Stimulated activated naive B cell treated with anti-CD40 and anti-IgM and Interleukin-4, amounts not matched to agents 10 μg/mL and 1 μg/mL and 100 μg/mL, for 72 hours (primary cell): ENCODE results near the gene MADCAM1.

ENCODE experiments used
- ATAC-seq, 2 donors: fragments of 150-1000 bp; cut with Tn5 transposase; replicated peaks; 2 replicates each; pipeline ENCODE4 v1.10.0; 2021; ENCODE audit warnings: moderate library complexity in 1 of 2
- DNase-seq: peaks from one replicate; pipeline ENCODE4 v3.0.0; 2021
- H3K27ac Mint-ChIP-seq: one replicate; pipeline ENCODE4 v1.8.0; 2022; ENCODE audit warnings: mild to moderate bottlenecking, mixed read lengths
- H3K27me3 Mint-ChIP-seq, 2 donors: one replicate each; pipeline ENCODE4 v1.8.0; 2022; ENCODE audit warnings: mixed read lengths in 2 of 2
- H3K36me3 Mint-ChIP-seq, 2 donors: one replicate each; pipeline ENCODE4 v1.8.0; 2022; ENCODE audit warnings: mixed read lengths in 2 of 2, mild to moderate bottlenecking in 1 of 2
- H3K4me1 Mint-ChIP-seq, 2 donors: one replicate each; pipeline ENCODE4 v1.8.0; 2022; ENCODE audit warnings: mixed read lengths in 2 of 2, mild to moderate bottlenecking in 1 of 2
- H3K4me3 Mint-ChIP-seq, 2 donors: one replicate each; pipeline ENCODE4 v1.8.0; 2022; ENCODE audit warnings: mild to moderate bottlenecking in 2 of 2, mixed read lengths in 2 of 2, moderate library complexity in 1 of 2
- H3K9me3 Mint-ChIP-seq, 2 donors: one replicate each; pipeline ENCODE4 v1.8.0; 2022; ENCODE audit warnings: mixed read lengths in 2 of 2, mild to moderate bottlenecking in 1 of 2

The MADCAM1 gene

DNA sequence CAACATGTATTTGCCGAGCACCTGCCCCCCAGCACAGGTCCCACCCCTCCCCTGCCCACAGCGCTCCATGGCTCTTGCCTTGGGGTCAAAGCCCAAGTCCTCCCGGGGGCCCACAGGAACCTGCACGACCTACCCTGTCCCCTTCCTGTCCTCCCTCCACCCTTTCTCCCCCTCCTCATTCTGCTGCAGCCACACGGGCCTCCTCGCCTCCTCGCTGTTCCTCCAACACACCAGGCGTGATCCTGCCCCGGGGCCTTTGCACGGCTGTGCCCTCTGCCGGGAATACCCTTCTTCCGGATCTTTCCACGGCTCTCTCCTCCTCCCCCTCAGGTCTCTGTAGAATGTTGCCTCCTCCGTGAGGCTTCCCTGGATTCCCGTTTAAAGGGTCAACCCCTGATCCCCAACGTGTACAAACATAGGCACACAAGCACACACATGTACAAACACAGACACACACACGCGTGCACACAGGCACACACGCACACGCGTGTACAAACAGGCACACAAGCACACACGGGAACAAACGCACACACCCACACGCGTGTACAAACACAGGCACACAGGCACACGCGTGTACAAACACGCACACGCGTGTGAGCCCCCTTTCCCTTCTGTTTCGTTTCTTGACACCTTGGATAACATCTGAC is 2.8 kb downstream of the MADCAM1 start:
- DNase-seq: no peak
- peaks cover 0 to 3% of the 10 kb centered on the region in 2 donors for H3K9me3 Mint-ChIP-seq
- peaks cover 3 to 15% of the 10 kb centered on the region in 2 donors for H3K36me3 Mint-ChIP-seq
- ATAC-seq: no peak
- H3K27me3 Mint-ChIP-seq: peaks cover 33 to 38% of the 10 kb centered on the region in 2 donors
- no peak overlapping the region for H3K27ac Mint-ChIP-seq
- H3K4me1 Mint-ChIP-seq: peaks cover 16 to 23% of the 10 kb centered on the region in 2 donors
- H3K4me3 Mint-ChIP-seq: peak overlapping the region in 1 of 2 donors; percentile 12

DNA sequence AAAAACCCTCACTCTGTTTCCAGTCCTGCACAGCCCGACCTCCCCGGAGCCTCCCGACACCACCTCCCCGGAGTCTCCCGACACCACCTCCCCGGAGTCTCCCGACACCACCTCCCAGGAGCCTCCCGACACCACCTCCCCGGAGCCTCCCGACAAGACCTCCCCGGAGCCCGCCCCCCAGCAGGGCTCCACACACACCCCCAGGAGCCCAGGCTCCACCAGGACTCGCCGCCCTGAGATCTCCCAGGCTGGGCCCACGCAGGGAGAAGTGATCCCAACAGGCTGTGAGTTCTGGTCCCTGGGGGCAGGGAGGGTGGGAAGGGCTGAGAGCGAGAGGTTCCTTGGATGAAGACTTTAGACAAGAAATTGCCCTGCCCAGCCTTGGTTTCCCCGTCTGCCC is 5.4 kb downstream of the MADCAM1 start:
- peaks cover 3 to 15% of the 10 kb centered on the region in 2 donors for H3K36me3 Mint-ChIP-seq
- H3K4me1 Mint-ChIP-seq: peaks cover 17 to 36% of the 10 kb centered on the region in 2 donors
- H3K4me3 Mint-ChIP-seq: no peak overlapping the region
- peaks cover 0 to 3% of the 10 kb centered on the region in 2 donors for H3K9me3 Mint-ChIP-seq
- no peak overlapping the region for H3K27ac Mint-ChIP-seq
- DNase-seq (no peak), ATAC-seq (no peak)
- H3K27me3 Mint-ChIP-seq: peaks cover 18 to 20% of the 10 kb centered on the region in 2 donors

DNA sequence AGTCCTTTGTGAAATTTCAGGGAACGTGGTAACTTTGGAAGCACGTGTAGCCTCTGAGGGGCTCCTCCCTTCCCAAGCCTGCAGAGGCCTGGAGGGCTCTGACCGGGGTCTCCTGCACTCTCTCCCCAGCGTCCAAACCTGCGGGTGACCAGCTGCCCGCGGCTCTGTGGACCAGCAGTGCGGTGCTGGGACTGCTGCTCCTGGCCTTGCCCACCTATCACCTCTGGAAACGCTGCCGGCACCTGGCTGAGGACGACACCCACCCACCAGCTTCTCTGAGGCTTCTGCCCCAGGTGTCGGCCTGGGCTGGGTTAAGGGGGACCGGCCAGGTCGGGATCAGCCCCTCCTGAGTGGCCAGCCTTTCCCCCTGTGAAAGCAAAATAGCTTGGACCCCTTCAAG is 8.3 kb downstream of the MADCAM1 start:
- H3K27ac Mint-ChIP-seq: peak overlapping the region; percentile 73

DNA sequence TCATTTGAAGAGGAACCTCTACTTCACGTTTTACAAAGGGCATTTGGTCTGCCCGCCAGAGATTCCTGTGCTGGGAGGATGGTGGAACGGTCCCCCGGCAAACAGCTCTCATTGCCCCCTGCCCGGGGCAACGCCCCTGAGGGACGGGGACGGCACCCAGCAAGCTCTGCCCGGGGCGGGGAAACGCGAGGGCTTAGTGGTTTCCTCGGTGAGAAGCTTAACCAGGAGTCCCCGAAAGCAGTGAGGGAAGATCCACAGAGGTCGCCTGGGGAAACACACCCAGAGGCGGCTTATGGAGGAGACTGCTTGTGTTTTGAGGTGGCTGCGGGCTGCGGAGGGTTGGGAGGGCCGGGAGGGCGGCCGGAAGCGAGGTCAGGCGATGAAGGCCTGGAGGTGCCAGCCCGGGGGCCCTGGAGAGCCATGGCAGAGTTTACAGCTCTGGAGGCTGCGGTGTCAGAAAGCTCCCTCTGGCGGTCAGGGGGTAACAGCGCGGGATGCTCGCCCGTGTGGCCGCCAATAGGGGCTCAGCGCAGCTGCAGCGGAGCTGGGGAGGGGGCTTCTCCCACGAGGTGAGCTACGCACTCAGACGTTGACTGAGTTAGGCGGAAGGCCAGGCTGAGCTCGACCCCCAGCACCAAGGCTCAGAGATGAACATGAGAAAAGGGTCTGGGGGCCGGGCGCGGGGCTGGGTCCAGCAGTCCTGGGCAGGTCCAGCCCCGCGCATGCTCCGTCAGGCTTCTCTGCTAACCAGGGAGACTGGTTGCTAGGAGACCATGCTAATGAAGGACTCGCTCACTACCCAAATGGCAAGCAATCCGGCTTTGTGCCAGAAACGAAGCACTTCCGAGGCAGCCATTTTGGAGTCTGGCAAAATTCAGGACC is 10.4 kb downstream of the MADCAM1 start:
- H3K36me3 Mint-ChIP-seq: peaks cover 12 to 25% of the 10 kb centered on the region in 2 donors
- H3K4me3 Mint-ChIP-seq: peak overlapping the region; percentile 85 to 90
- no peaks in the 10 kb centered on the region for H3K27me3 Mint-ChIP-seq
- peak overlapping the region; percentile 98 for H3K27ac Mint-ChIP-seq
- peaks cover 0 to 3% of the 10 kb centered on the region in 2 donors for H3K9me3 Mint-ChIP-seq
- H3K4me1 Mint-ChIP-seq: peaks cover 36 to 51% of the 10 kb centered on the region in 2 donors
- ATAC-seq: peak; percentile 74 to 77
- DNase-seq: peak; percentile 95

More for the DNA sequence above, 8.3 kb downstream of the MADCAM1 start:
- Mint-ChIP-seq H3K4me1 (peaks cover 23 to 36% of the 10 kb centered on the region in 2 donors), H3K36me3 (peaks cover 6 to 21% of the 10 kb centered on the region in 2 donors), H3K9me3 (peaks cover 0 to 3% of the 10 kb centered on the region in 2 donors), H3K4me3 (no peak overlapping the region), H3K27me3 (peaks cover 2% of the 10 kb centered on the region in 2 donors)
- no peak for DNase-seq
- ATAC-seq: no peak

DNA sequence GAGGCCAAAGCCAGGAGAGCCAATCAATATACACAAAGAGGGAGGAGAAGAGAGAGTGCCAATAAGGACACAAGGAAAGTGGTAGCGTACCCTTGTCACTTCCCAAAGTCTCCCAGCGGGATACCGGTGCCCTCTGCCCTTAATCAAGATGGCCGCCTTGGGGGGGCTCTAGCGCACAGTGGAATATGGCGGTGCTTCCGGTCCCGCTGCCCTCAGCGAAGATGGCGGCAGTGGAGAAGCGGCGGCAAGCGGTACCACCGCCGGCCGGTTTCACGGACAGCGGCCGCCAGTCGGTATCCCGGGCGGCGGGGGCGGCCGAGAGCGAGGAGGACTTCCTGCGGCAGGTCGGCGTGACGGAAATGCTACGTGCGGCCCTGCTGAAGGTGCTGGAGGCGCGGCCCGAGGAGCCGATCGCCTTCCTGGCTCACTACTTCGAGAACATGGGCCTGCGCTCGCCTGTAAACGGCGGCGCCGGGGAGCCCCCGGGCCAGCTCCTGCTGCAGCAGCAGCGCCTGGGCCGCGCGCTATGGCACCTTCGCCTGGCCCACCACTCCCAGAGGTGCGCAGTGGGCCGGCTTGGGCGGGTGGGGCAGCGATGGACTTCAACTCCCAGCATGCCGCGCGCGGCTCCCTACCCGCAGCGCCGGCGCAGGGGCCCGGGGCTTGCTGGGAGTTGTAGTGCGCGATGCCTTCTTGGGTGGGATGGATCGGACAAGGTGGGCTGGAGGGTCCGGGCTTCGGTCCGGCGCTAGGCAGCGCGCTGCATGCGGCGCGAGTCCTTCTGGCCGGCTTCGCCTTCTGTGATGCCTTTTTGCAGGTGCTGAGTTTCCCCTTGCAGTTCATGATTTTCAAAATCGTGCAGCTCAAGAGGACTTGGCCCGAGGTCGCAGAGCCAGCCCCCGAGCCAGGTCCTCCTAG is 11.3 kb downstream of the MADCAM1 start, which contains the start of gene TPGS1:
Gene TPGS1 (plus strand): TSS at position 212 of the 918 bp plus-strand sequence. CDS start 10 bp downstream, at position 222.
- H3K36me3 Mint-ChIP-seq: peaks cover 12 to 22% of the 10 kb centered on the region in 2 donors
- DNase-seq (peak; percentile 63), ATAC-seq (peak; percentile 66)
- H3K4me3 Mint-ChIP-seq: peak within 1 kb of the TSS; percentile 85 to 90
- no peaks in the 10 kb centered on the region for H3K27me3 Mint-ChIP-seq
- peak within 1 kb of the TSS; percentile 98 for H3K27ac Mint-ChIP-seq
- peaks cover 38 to 52% of the 10 kb centered on the region in 2 donors for H3K4me1 Mint-ChIP-seq
- peaks cover 0 to under 1% of the 10 kb centered on the region in 2 donors for H3K9me3 Mint-ChIP-seq

DNA sequence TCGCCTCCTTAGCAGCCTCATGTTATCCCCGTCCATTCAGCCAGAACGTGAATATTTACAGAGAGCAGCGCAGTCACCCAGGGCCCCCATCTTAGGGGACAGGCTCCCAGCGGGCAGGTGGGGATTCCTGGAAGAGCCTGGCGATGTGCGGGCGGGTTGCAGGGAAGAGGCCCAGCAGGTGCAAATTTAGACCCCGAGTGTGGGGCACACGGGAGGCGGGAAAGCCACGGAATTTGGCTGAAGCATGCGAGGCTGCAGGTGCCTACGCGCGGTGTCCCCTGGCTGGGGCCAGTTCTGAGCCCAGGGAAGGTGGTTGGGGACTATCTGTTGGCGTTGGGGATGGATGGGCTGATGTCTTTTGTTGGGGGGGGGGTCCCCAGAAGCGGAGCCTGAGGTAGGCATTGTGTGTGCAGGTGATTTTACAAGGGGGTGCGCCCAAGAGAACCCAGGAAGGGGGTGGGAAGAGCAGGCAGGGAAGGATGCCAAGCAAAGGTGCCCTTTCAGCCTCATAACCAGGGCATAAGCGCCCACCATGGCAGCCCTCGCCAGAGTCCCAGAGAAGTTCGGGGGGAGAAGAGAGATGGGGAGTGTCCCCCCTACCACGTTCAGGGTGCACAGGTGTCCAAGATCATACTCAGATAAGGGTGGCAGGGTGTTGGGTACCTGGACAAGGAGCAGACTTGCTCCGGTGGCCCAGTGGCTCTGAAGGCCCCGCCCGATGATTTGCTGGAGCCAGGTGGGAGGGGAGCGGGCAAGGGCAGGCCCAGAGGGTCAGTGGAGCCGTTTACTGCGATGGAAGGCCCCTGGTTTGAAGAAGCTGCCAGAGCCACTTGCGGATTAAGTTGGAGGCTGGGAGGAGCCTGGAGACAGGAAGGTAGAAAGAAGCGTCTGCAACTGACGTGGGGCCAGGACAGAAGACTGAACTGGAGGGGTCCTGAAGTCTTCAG is 12.2 kb downstream of the MADCAM1 start:
- H3K4me3 Mint-ChIP-seq: peak overlapping the region; percentile 85 to 90
- H3K9me3 Mint-ChIP-seq: no peaks in the 10 kb centered on the region
- ATAC-seq (no peak), DNase-seq (no peak)
- H3K36me3 Mint-ChIP-seq: peaks cover 12 to 21% of the 10 kb centered on the region in 2 donors
- peaks cover 36 to 46% of the 10 kb centered on the region in 2 donors for H3K4me1 Mint-ChIP-seq
- H3K27ac Mint-ChIP-seq: peak overlapping the region; percentile 98
- no peaks in the 10 kb centered on the region for H3K27me3 Mint-ChIP-seq

DNA sequence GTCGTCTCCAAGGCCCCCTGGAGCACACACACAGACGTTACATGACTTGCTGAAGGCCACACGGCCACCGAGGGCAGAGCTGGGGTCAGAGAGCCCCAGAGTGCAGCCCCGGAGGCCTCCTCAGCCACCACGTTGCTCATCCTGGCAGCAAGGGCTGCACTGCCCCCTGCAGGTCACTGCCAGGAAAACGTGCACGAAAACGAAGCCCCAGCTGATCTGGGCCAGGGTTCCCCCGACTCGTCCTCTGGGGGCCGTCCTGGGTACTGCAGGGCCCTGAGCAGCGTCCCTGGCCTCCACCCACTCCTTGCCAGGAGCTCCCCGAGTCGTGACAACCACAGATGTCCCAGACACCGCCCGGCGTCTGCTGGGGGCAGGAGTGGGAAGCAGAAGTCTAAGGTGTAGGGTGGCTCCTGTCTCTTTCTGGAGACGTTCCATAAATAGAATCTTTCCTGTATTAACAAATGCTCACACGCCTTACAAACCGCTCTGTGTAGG is 14.4 kb downstream of the MADCAM1 start:
- ATAC-seq (peak; percentile 47 to 51), DNase-seq (peak; percentile 91)
- Mint-ChIP-seq H3K4me1 (peaks cover 35 to 41% of the 10 kb centered on the region in 2 donors), H3K9me3 (no peaks in the 10 kb centered on the region), H3K4me3 (peak overlapping the region; percentile 79 to 93), H3K27ac (peak overlapping the region; percentile 97), H3K27me3 (no peaks in the 10 kb centered on the region), H3K36me3 (peaks cover 12 to 27% of the 10 kb centered on the region in 2 donors)

DNA sequence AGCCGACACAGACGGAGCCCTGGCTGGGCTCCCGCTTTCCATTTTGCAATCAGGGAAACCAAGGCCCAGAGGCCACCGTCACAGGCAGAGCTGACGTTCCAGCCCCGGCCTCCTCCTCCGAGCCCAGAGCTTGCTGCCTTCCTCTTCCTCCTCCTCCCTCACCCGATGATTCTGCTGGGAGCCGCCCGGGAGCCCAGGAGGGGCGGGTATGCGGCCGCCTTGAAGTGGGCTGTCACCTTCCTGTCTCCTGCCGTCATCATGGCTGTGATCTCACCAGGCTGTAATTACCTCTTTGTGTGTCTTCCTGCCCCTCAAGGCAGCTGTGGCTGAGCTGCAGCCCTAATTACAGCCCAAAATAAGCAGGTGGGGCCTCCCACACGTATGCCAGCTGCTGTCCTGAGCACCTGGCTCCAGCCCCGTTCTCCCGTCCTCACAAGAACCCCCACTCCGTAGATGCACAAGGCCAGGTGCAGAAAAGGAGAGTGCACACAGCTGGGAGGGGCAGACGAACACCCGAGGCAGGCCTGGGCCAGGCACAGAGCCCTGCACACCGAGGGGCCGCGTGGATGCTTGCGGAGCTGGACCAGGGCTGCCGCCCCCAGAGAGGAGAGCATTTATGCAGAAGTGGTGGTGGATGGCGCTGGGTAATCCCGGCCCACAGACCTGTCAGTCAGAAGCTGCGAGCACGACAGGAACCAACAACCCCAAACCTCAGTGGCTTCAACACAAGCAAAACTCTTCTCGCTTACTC is 15.0 kb downstream of the MADCAM1 start:
- peak overlapping the region; percentile 97 for H3K27ac Mint-ChIP-seq
- no peaks in the 10 kb centered on the region for H3K9me3 Mint-ChIP-seq
- H3K27me3 Mint-ChIP-seq: no peaks in the 10 kb centered on the region
- H3K36me3 Mint-ChIP-seq: peaks cover 12 to 27% of the 10 kb centered on the region in 2 donors
- DNase-seq: peak; percentile 71
- H3K4me1 Mint-ChIP-seq: peaks cover 35 to 38% of the 10 kb centered on the region in 2 donors
- peak; percentile 29 to 34 for ATAC-seq
- peak overlapping the region; percentile 79 to 93 for H3K4me3 Mint-ChIP-seq

DNA sequence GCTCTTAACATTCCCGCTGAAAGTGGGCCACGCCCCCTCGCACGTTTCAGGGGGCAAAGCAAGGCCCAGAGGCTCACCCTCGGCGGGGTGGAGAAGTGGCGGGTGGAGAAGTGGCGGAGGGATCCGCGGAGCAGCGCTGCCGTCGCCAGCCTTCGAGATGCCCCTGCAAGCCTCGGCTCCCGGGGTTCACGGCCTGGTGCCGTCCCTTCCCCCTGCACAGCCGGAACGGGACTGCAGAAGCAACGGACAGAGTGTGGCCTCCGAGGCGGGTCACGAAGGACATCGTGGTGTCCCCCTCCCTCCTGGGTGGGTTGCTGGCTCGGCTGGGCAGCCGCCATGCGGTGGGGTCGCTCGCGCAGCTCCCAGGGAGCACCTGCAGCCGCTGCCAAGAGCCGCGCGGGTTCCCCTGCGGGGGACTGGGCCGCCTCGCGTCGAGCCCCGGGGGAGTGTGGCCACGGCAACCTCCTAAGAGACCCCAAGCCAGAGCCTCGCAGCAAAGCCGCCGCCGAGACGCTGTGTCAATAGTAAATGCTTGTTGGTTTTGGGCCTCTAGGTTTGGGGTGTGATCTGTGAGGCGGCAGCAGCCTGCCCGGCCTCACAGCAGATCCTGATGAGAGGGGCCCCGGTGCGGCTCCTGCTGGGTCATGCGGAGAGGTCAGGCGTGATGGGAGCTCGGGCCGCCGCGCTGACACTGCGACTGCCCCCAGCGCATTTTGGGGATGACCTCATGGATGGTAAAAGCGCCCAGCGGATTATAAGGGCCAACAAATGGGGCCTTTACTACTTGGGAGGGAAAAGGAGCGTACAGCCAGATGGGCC is 16.5 kb downstream of the MADCAM1 start:
- H3K27ac Mint-ChIP-seq: peak overlapping the region; percentile 62
- ATAC-seq: no peak
- H3K4me3 Mint-ChIP-seq: no peak overlapping the region

DNA sequence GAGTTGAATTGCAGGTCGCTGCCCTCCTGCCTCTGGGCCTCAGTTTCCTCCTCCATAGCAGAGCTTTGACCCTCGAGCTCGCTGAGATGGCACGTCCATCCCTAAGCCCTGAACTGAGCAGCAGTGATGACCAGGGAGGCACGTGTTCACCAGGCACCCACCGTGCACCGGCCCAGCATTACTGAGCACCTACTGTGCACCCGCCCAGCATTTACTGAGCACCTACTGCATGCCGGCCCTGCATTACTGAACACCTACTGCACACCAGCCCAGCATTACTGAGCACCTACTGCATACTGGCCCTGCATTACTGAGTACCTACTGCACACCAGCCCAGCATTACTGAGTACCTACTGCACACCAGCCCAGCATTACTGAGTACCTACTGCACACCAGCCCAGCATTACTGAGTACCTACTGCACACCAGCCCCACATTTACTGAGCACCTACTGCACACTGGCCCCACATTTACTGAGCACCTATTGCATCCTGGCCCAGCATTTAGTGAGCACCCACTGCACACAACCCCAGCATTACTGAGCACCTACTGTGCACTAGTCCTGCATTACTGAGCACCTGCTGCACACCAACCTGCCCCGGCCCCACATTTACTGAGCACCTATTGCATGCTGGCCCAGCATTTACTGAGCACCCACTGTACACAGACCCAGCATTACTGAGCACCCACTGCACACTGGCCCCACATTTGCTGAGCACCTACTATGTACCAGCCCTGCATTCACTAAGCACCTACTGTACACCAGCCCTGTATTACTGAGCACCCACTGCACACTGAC is 17.3 kb downstream of the MADCAM1 start:
- H3K27me3 Mint-ChIP-seq: no peaks in the 10 kb centered on the region
- no peaks in the 10 kb centered on the region for H3K9me3 Mint-ChIP-seq
- ATAC-seq: no peak
- H3K36me3 Mint-ChIP-seq: peaks cover 10 to 20% of the 10 kb centered on the region in 2 donors
- no peak overlapping the region for H3K27ac Mint-ChIP-seq
- H3K4me3 Mint-ChIP-seq: no peak overlapping the region
- no peak for DNase-seq
- peaks cover 30 to 31% of the 10 kb centered on the region in 2 donors for H3K4me1 Mint-ChIP-seq

More for the DNA sequence above, 16.5 kb downstream of the MADCAM1 start:
- no peaks in the 10 kb centered on the region for H3K27me3 Mint-ChIP-seq
- DNase-seq: no peak
- H3K4me1 Mint-ChIP-seq: peaks cover 38 to 39% of the 10 kb centered on the region in 2 donors
- H3K9me3 Mint-ChIP-seq: no peaks in the 10 kb centered on the region
- peaks cover 12 to 27% of the 10 kb centered on the region in 2 donors for H3K36me3 Mint-ChIP-seq

DNA sequence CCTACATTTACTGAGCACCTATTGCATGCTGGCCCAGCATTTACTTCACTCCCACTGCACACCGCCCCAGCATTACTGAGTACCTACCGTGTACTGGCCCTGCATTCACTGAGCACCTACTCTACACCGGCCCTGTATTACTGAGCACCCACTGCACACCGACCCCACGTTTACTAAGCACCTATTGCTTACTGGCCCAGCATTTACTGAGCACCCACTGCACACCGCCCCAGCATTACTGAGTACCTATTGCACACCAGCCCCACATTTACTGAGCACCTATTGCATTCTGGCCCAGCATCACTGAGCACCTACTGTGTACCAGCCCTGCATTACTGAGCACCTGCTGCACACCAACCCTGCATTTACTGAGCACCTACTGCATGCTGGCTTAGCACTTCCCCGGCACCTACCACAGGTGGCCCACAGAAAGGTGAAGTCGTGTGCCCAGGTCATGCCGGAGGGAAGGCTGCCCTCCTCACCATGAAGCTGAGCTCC is 17.9 kb downstream of the MADCAM1 start:
- Mint-ChIP-seq H3K27ac (no peak overlapping the region), H3K4me3 (no peak overlapping the region), H3K27me3 (no peaks in the 10 kb centered on the region), H3K4me1 (peaks cover 25% of the 10 kb centered on the region in 2 donors), H3K9me3 (no peaks in the 10 kb centered on the region), H3K36me3 (peaks cover 6 to 14% of the 10 kb centered on the region in 2 donors)
- no peak for ATAC-seq
- no peak for DNase-seq
